ENCODE data around the gene TAS1R2.

- TF ChIP-seq, protein P1, sequence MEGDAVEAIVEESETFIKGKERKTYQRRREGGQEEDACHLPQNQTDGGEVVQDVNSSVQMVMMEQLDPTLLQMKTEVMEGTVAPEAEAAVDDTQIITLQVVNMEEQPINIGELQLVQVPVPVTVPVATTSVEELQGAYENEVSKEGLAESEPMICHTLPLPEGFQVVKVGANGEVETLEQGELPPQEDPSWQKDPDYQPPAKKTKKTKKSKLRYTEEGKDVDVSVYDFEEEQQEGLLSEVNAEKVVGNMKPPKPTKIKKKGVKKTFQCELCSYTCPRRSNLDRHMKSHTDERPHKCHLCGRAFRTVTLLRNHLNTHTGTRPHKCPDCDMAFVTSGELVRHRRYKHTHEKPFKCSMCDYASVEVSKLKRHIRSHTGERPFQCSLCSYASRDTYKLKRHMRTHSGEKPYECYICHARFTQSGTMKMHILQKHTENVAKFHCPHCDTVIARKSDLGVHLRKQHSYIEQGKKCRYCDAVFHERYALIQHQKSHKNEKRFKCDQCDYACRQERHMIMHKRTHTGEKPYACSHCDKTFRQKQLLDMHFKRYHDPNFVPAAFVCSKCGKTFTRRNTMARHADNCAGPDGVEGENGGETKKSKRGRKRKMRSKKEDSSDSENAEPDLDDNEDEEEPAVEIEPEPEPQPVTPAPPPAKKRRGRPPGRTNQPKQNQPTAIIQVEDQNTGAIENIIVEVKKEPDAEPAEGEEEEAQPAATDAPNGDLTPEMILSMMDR (IDR thresholded peaks at IDR 0.05) = no peak
- TF ChIP-seq POLR2AphosphoS5 (IDR thresholded peaks at IDR 0.05; ENCODE audit: insufficient read depth in 1 of 2, low read depth in 1 of 2) = peak; percentile 34 to 50
- TF ChIP-seq POLR2A (IDR thresholded peaks at IDR 0.05) = no peak
Observed at GRCh38 chr1:18881642-18882431, 22.4 kb upstream of the TAS1R2 start.
